Body of pancreas (tissue), 4 donors: ENCODE data around the gene GSAP. TPM values are rescaled to one million over a fixed set of nuclear protein-coding genes. Genes with fewer than 3 reads are reported as not detected.
A peak's percentile ranks its signal among the peaks of the same experiment; 100 is the strongest.

Source experiments
- ATAC-seq: fragments of 150-250 bp; one replicate; pipeline ENCODE4 v1.9.1; 2016
- DNase-seq, 4 donors: peaks; one replicate each; pipeline ENCODE4 v3.0.0-alpha.2; 2019
- H3K27ac ChIP-seq, 4 donors: fragments of 200-600 bp; sonication (generic); 1 replicate in 3 of 4; 2 replicates in 1 of 4; pipeline versions ENCODE4 v1.5.1 to v1.6.1; 2016 to 2019; ENCODE audit warnings: mild to moderate bottlenecking in 1 of 4, mixed read lengths in 1 of 4, moderate library complexity in 1 of 4
- H3K27me3 ChIP-seq, 2 donors: fragments of 200-600 bp; sonication (generic); one replicate each; pipeline ENCODE4 v1.6.0; 2016; ENCODE audit warnings: mild to moderate bottlenecking in 1 of 2
- H3K36me3 ChIP-seq, 2 donors: fragments of 200-600 bp; sonication (generic); replicated peaks in 1 of 2; 2 replicates each; pipeline ENCODE4 v1.5.1; 2016; ENCODE audit warnings: low read depth in 2 of 2; ENCODE audit not compliant: insufficient read depth in 1 of 2
- H3K4me1 ChIP-seq: fragments of 200-600 bp; sonication (generic); one replicate; pipeline ENCODE4 v1.6.0; 2016
- H3K4me3 ChIP-seq, 2 donors: fragments of 200-600 bp; sonication (generic); 1 replicate in 1 of 2; 2 replicates in 1 of 2; pipeline ENCODE4 v1.5.1; 2016 to 2019
- H3K9me3 ChIP-seq, 3 donors: fragments of 200-600 bp; sonication (generic); 1 replicate in 2 of 3; 2 replicates in 1 of 3; pipeline ENCODE4 v1.5.1; 2016
- CTCF ChIP-seq, 7 experiments: fragments of 450-650 bp in 4 of 7; fragments of 200-600 bp in 3 of 7; sonication (generic) in 3 of 7; IDR thresholded peaks; one replicate each; pipeline ENCODE4 v1.5.1; 2016 to 2019; ENCODE audit warnings: antibody characterized with exemption in 7 of 7
- POLR2A ChIP-seq, 3 donors: fragments of 450-650 bp; IDR thresholded peaks; one replicate each; pipeline ENCODE4 v1.6.1; 2016; ENCODE audit warnings: antibody characterized with exemption in 3 of 3, mild to moderate bottlenecking in 2 of 3
- WGBS, 2 donors: methylation state at CpG; one replicate each; pipeline ENCODE4 v1.1.5; 2017; 5-methylcytosine and 5-hydroxymethylcytosine counted together
- intact Hi-C: fragments of 100-400 bp; cut with DNase I; formaldehyde crosslinking; loops from one replicate; pipeline ENCODE4 v1.15.1; 2023
- total RNA-seq, 2 donors: library from RNA; depleted of rRNA; stranded (reverse); fragments of >200 nt; gene quantifications; one replicate each; pipeline ENCODE4 v1.1.0, GENCODE V29; 2016

GSAP gene
- total RNA-seq, 2 donors from 2014 or later, result 13.7 to 18.8 TPM

GRCh38 chr7:77269360-77270093, 146.6 kb downstream of the GSAP start:
- H3K4me3 ChIP-seq, result no peak overlapping the region
- H3K27ac ChIP-seq, result no peak overlapping the region
- DNase-seq (peak in 1 of 4 donors; percentile 19), ATAC-seq (no peak)
- H3K9me3 ChIP-seq, result no peaks in the 10 kb centered on the region
- H3K36me3 ChIP-seq, result no peaks in the 10 kb centered on the region
- no peaks in the 10 kb centered on the region for H3K4me1 ChIP-seq
- intact Hi-C loops, result no loop called here
- 86 to 90% methylated on average over 4 of the region's 4 CpGs for WGBS, 2 donors
- H3K27me3 ChIP-seq, result no peaks in the 10 kb centered on the region
- TF ChIP-seq POLR2A (IDR thresholded peaks at IDR 0.05) (no peak), CTCF (IDR thresholded peaks at IDR 0.05) (no peak)

GRCh38 chr7:77266291-77266794, 149.8 kb downstream of the GSAP start:
- Histone ChIP-seq H3K27me3 (no peaks in the 10 kb centered on the region), H3K4me1 (no peaks in the 10 kb centered on the region), H3K27ac (no peak overlapping the region), H3K9me3 (no peaks in the 10 kb centered on the region), H3K4me3 (no peak overlapping the region), H3K36me3 (no peaks in the 10 kb centered on the region)
- ATAC-seq, result no peak
- intact Hi-C loops, result no loop called here
- DNase-seq, result no peak
- 85 to 90% methylated on average over 2 of the region's 2 CpGs for WGBS, 2 donors
- TF ChIP-seq POLR2A (IDR thresholded peaks at IDR 0.05) (no peak), CTCF (IDR thresholded peaks at IDR 0.05) (no peak)

GRCh38 chr7:77265666-77266065, 150.5 kb downstream of the GSAP start:
- Histone ChIP-seq H3K4me3 (no peak overlapping the region), H3K4me1 (no peaks in the 10 kb centered on the region), H3K27me3 (no peaks in the 10 kb centered on the region), H3K36me3 (no peaks in the 10 kb centered on the region), H3K27ac (no peak overlapping the region), H3K9me3 (no peaks in the 10 kb centered on the region)
- ATAC-seq (no peak), DNase-seq (no peak)
- TF ChIP-seq POLR2A (IDR thresholded peaks at IDR 0.05) (no peak), CTCF (IDR thresholded peaks at IDR 0.05) (no peak)
- 74 to 77% methylated on average over 4 of the region's 4 CpGs for WGBS, 2 donors
- intact Hi-C loops, result no loop called here

- H3K9me3 ChIP-seq, result no peaks in the 10 kb centered on the region
- intact Hi-C loops, result no loop called here
- H3K4me1 ChIP-seq, result no peaks in the 10 kb centered on the region
- H3K4me3 ChIP-seq, result no peak overlapping the region
- no peak for DNase-seq
- TF ChIP-seq CTCF (IDR thresholded peaks at IDR 0.05), result no peak
- TF ChIP-seq POLR2A (IDR thresholded peaks at IDR 0.05), result no peak
- H3K27ac ChIP-seq, result no peak overlapping the region
- WGBS, 2 donors, result 84 to 95% methylated on average over 4 of the region's 4 CpGs
- no peaks in the 10 kb centered on the region for H3K36me3 ChIP-seq
- ATAC-seq, result no peak
- no peaks in the 10 kb centered on the region for H3K27me3 ChIP-seq
Measured at GRCh38 chr7:77262316-77262715, 153.8 kb downstream of the GSAP start.

Other genes with a start within 250 kb of the GSAP start
- 1 to 10 TPM; 4.3 to 9.1 TPM for gene FGL2, start 216.5 kb downstream of the GSAP start, total RNA-seq
- 10 to 100 TPM; 39.7 to 57.4 TPM for gene PTPN12, start 120.9 kb upstream of the GSAP start, total RNA-seq